IMR-90 (cell line): Measurements from ENCODE around the gene KRTAP12-1.

ENCODE experiments used
- BHLHE40 ChIP-seq: fragments of 150-350 bp; IDR thresholded peaks from 2 replicates; pipeline ENCODE4 v1.6.1; 2016; ENCODE audit warnings: mild to moderate bottlenecking, low read depth, low read length
- CEBPB ChIP-seq: IDR thresholded peaks from 2 replicates; pipeline ENCODE4 v1.6.1; 2012; ENCODE audit warnings: low read depth, low read length, improper control_type of control experiment
- CHD1 ChIP-seq: IDR thresholded peaks from 2 replicates; pipeline ENCODE4 v1.6.1; 2012; ENCODE audit warnings: low read depth, low read length, improper control_type of control experiment
- FOS ChIP-seq: fragments of 150-350 bp; IDR thresholded peaks from 2 replicates; pipeline ENCODE4 v1.6.1; 2016; ENCODE audit warnings: low read depth, low read length
- MAFK ChIP-seq: IDR thresholded peaks from 2 replicates; pipeline ENCODE4 v1.6.1; 2012; ENCODE audit warnings: low read depth, low read length, improper control_type of control experiment
- MAZ ChIP-seq: IDR thresholded peaks from 2 replicates; pipeline ENCODE4 v1.6.1; 2012; ENCODE audit warnings: low read depth, mild to moderate bottlenecking, low read length, improper control_type of control experiment, moderate library complexity, borderline replicate concordance
- MXI1 ChIP-seq: IDR thresholded peaks from 2 replicates; pipeline ENCODE4 v1.6.1; 2012; ENCODE audit warnings: low read depth, mild to moderate bottlenecking, low read length, moderate library complexity, borderline replicate concordance
- NFE2L2 ChIP-seq: fragments of 150-350 bp; IDR thresholded peaks from 2 replicates; pipeline ENCODE4 v1.6.1; 2016; ENCODE audit warnings: low read depth, mild to moderate bottlenecking, low read length
- POLR2A ChIP-seq: IDR thresholded peaks from 2 replicates; pipeline ENCODE4 v1.6.1; 2012; ENCODE audit warnings: mild to moderate bottlenecking, low read depth, low read length
- RAD21 ChIP-seq: IDR thresholded peaks from 2 replicates; pipeline ENCODE4 v1.6.1; 2012; ENCODE audit warnings: low read length, improper control_type of control experiment
- RFX5 ChIP-seq: IDR thresholded peaks from 2 replicates; pipeline ENCODE4 v1.8.0; 2012; ENCODE audit warnings: low read depth, mild to moderate bottlenecking, low read length, moderate library complexity
- SMC3 ChIP-seq: fragments of 150-350 bp; IDR thresholded peaks from 2 replicates; pipeline ENCODE4 v1.6.1; 2016; ENCODE audit warnings: low read depth, mild to moderate bottlenecking, antibody characterized with exemption, low read length, moderate library complexity
- TF ChIP-seq, protein P1 (sequence below): conservative IDR thresholded peaks from 2 replicates; pipeline ENCODE4 v1.5.1; 2012; ENCODE audit warnings: mild to moderate bottlenecking, low read depth, low read length, improper control_type of control experiment
- TF ChIP-seq, protein P2 (sequence below): fragments of 150-350 bp; IDR thresholded peaks from 2 replicates; pipeline ENCODE4 v1.6.1; 2017; ENCODE audit warnings: mild to moderate bottlenecking, antibody characterized with exemption, low read length, low read depth

DNA sequence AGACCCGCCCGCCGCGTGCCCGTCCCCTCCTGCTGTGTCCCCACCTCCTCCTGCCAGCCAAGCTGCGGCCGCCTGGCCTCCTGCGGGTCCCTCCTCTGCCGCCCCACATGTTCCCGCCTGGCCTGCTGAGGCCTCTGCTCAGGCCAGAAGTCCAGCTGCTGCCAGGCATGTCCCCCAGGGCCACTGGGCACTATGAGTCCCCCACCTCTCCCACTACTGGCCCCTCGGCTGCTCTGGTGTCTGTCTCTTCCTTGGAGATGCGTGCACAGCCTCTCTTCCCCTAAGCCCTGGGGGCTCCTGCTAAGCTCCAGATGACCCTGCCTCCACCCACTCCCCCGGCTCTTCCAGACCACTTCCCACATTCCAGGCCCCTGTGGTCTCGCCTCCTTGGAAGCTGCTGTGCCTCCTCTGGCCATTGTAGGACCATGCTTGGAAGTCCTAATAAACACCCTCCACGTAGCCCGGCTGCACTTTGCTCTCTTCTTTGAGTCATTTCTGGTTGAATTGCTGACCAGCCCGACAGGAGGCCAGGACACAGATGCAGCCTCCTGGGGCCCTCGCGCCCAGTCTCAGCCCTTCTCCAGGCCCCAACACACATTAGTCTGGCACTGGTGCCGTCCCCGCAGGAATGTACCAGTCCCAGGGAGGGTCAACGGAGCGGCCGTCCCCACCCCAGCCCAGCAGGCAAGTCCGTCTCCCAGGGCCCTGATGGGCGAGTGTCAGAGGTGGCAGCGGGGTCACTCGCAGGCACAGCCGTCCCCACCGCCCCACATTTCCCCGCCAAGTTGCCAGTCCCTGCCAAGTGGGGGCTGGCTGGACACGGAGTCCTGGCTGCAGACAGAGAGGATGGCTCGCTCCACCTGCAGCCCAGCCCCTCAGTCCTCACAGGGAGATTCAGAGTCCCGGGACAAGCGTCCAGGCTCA is 16.1 kb upstream of the KRTAP12-1 start:
- TF ChIP-seq SMC3 (no peak), POLR2A (no peak), MAZ (no peak), MXI1 (no peak), CEBPB (no peak), RAD21 (no peak), BHLHE40 (no peak), RFX5 (no peak), FOS (no peak), CHD1 (no peak), MAFK (no peak), NFE2L2 (no peak)
- TF ChIP-seq, protein P1, sequence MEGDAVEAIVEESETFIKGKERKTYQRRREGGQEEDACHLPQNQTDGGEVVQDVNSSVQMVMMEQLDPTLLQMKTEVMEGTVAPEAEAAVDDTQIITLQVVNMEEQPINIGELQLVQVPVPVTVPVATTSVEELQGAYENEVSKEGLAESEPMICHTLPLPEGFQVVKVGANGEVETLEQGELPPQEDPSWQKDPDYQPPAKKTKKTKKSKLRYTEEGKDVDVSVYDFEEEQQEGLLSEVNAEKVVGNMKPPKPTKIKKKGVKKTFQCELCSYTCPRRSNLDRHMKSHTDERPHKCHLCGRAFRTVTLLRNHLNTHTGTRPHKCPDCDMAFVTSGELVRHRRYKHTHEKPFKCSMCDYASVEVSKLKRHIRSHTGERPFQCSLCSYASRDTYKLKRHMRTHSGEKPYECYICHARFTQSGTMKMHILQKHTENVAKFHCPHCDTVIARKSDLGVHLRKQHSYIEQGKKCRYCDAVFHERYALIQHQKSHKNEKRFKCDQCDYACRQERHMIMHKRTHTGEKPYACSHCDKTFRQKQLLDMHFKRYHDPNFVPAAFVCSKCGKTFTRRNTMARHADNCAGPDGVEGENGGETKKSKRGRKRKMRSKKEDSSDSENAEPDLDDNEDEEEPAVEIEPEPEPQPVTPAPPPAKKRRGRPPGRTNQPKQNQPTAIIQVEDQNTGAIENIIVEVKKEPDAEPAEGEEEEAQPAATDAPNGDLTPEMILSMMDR: no peak
- TF ChIP-seq, protein P2, sequence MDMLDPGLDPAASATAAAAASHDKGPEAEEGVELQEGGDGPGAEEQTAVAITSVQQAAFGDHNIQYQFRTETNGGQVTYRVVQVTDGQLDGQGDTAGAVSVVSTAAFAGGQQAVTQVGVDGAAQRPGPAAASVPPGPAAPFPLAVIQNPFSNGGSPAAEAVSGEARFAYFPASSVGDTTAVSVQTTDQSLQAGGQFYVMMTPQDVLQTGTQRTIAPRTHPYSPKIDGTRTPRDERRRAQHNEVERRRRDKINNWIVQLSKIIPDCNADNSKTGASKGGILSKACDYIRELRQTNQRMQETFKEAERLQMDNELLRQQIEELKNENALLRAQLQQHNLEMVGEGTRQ: no peak
